ENCODE results near the gene OR4M1. TPM values are rescaled to one million over a fixed set of nuclear protein-coding genes. Genes with fewer than 3 reads are reported as not detected.
"Not testable (repeated sequence)": the region's sequence is repeated elsewhere in the genome, so short reads cannot be mapped to it uniquely, and the experiment has no call there.

The OR4M1 gene
- polyA plus RNA-seq (2011; rRNA removed) (not detected in 2 replicates), polyA minus RNA-seq (2011; rRNA and poly(A)+ RNA removed) (not detected in 2 replicates)

GRCh38 chr14:19773204-19773603 is at the start of gene OR4M1:
Gene OR4M1, plus strand, starts transcription at chr14:19773504. Its CDS starts 6,819 bp downstream, at chr14:19780323.
- H3K4me3 ChIP-seq (ENCODE audit: low read depth, low read length); DNase-seq (ENCODE audit: low read depth); POLR2A ChIA-PET; H3K27me3 ChIP-seq (ENCODE audit: control insufficient read depth, insufficient read depth, low read length); H3K36me3 ChIP-seq (ENCODE audit: control insufficient read depth, insufficient read depth, low read length); CTCF ChIA-PET: not testable (repeated sequence)

- no peaks in the 10 kb centered on the region for H3K36me3 ChIP-seq (ENCODE audit: control insufficient read depth, insufficient read depth, low read length)
- TF ChIP-seq CTCF (IDR thresholded peaks at IDR 0.05; ENCODE audit: insufficient read depth, low read depth, low read length) = no peak
- H3K27me3 ChIP-seq (ENCODE audit: control insufficient read depth, insufficient read depth, low read length) = no peaks in the 10 kb centered on the region
- H3K4me3 ChIP-seq (ENCODE audit: low read depth, low read length) = no peak overlapping the region
- no peak for DNase-seq (ENCODE audit: low read depth)
- CTCF ChIA-PET = interaction anchor here (0.8 kb wide), 1 partner anchor 21 kb away, joined by 3 read pairs; no protein-coding TSS in a partner anchor
- POLR2A ChIA-PET = no interaction called here
Observed at GRCh38 chr14:19729359-19729758, 43.9 kb upstream of the OR4M1 start.

- Histone ChIP-seq H3K36me3 (ENCODE audit: control insufficient read depth, insufficient read depth, low read length) (no peaks in the 10 kb centered on the region), H3K4me3 (ENCODE audit: low read depth, low read length) (no peak overlapping the region), H3K27me3 (ENCODE audit: control insufficient read depth, insufficient read depth, low read length) (no peaks in the 10 kb centered on the region)
- TF ChIP-seq CTCF (IDR thresholded peaks at IDR 0.05; ENCODE audit: insufficient read depth, low read depth, low read length) = no peak
- POLR2A ChIA-PET = no interaction called here
- CTCF ChIA-PET = interaction anchor here (0.8 kb wide), 1 partner anchor 21 kb away, joined by 3 read pairs; no protein-coding TSS in a partner anchor
- no peak for DNase-seq (ENCODE audit: low read depth)
Observed at GRCh38 chr14:19729763-19730162, 43.5 kb upstream of the OR4M1 start.

GRCh38 chr14:19733893-19734292 is 39.4 kb upstream of the OR4M1 start:
- DNase-seq (ENCODE audit: low read depth); CTCF ChIA-PET; POLR2A ChIA-PET; H3K4me3 ChIP-seq (ENCODE audit: low read depth, low read length); H3K27me3 ChIP-seq (ENCODE audit: control insufficient read depth, insufficient read depth, low read length); H3K36me3 ChIP-seq (ENCODE audit: control insufficient read depth, insufficient read depth, low read length): not testable (repeated sequence)

GRCh38 chr14:19743256-19743655 is 30.0 kb upstream of the OR4M1 start, which contains the start of gene OR4Q3:
Gene OR4Q3, plus strand, starts transcription at chr14:19743571.
- no peak within 1 kb of the TSS for H3K4me3 ChIP-seq (ENCODE audit: low read depth, low read length)
- ChIA-PET POLR2A (no interaction called here), CTCF (no interaction called here)
- H3K36me3 ChIP-seq (ENCODE audit: control insufficient read depth, insufficient read depth, low read length) = no peaks in the 10 kb centered on the region
- TF ChIP-seq CTCF (IDR thresholded peaks at IDR 0.05; ENCODE audit: insufficient read depth, low read depth, low read length) = no peak
- no peaks in the 10 kb centered on the region for H3K27me3 ChIP-seq (ENCODE audit: control insufficient read depth, insufficient read depth, low read length)
- no peak for DNase-seq (ENCODE audit: low read depth)

- H3K27me3 ChIP-seq (ENCODE audit: control insufficient read depth, insufficient read depth, low read length); POLR2A ChIA-PET; H3K36me3 ChIP-seq (ENCODE audit: control insufficient read depth, insufficient read depth, low read length); DNase-seq (ENCODE audit: low read depth); CTCF ChIA-PET; H3K4me3 ChIP-seq (ENCODE audit: low read depth, low read length): not testable (repeated sequence)
Observed at GRCh38 chr14:19752316-19752715, 21.0 kb upstream of the OR4M1 start.

GRCh38 chr14:19754172-19754571 is 19.1 kb upstream of the OR4M1 start:
- Histone ChIP-seq H3K36me3 (ENCODE audit: control insufficient read depth, insufficient read depth, low read length) (no peaks in the 10 kb centered on the region), H3K27me3 (ENCODE audit: control insufficient read depth, insufficient read depth, low read length) (no peaks in the 10 kb centered on the region), H3K4me3 (ENCODE audit: low read depth, low read length) (no peak overlapping the region)
- TF ChIP-seq CTCF (IDR thresholded peaks at IDR 0.05; ENCODE audit: insufficient read depth, low read depth, low read length) = no peak
- POLR2A ChIA-PET = no interaction called here
- CTCF ChIA-PET = no interaction called here
- no peak for DNase-seq (ENCODE audit: low read depth)

- POLR2A ChIA-PET; H3K27me3 ChIP-seq (ENCODE audit: control insufficient read depth, insufficient read depth, low read length); H3K36me3 ChIP-seq (ENCODE audit: control insufficient read depth, insufficient read depth, low read length); DNase-seq (ENCODE audit: low read depth); CTCF ChIA-PET; H3K4me3 ChIP-seq (ENCODE audit: low read depth, low read length): not testable (repeated sequence)
Observed at GRCh38 chr14:19771491-19771890, 1.8 kb upstream of the OR4M1 start.

All from BJ (cell line).